Body of pancreas (tissue), 4 donors: ENCODE data around the gene SCUBE1.

Source experiments
- POLR2A ChIP-seq, 3 donors: fragments of 450-650 bp; IDR thresholded peaks; one replicate each; pipeline ENCODE4 v1.6.1; 2016; ENCODE audit warnings: antibody characterized with exemption in 3 of 3, mild to moderate bottlenecking in 2 of 3
- TF ChIP-seq, protein P1 (sequence below), 7 experiments: fragments of 450-650 bp in 4 of 7; fragments of 200-600 bp in 3 of 7; sonication (generic) in 3 of 7; IDR thresholded peaks; one replicate each; pipeline ENCODE4 v1.5.1; 2016 to 2019; ENCODE audit warnings: antibody characterized with exemption in 7 of 7

DNA sequence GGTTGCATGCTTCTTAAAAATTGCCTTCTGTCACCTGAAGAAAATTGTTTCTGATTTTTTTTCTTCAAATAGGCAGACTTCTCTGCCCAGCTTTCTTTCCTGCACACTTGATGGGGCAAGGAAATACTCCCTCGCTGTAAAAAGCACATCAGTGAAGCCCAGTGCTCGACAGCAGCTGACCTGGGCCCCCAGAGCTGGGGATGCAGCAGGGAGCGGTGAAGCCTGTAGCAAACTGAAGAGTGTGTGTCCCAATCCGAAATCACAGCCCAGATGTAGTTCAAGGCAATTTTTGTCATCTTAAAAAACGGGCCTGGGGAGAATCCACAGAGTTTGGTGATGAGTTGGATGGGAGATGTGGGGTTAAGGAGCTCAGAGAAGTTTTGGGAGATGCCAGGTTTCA lies 41.7 kb upstream of the SCUBE1 start:
- TF ChIP-seq, protein P1, sequence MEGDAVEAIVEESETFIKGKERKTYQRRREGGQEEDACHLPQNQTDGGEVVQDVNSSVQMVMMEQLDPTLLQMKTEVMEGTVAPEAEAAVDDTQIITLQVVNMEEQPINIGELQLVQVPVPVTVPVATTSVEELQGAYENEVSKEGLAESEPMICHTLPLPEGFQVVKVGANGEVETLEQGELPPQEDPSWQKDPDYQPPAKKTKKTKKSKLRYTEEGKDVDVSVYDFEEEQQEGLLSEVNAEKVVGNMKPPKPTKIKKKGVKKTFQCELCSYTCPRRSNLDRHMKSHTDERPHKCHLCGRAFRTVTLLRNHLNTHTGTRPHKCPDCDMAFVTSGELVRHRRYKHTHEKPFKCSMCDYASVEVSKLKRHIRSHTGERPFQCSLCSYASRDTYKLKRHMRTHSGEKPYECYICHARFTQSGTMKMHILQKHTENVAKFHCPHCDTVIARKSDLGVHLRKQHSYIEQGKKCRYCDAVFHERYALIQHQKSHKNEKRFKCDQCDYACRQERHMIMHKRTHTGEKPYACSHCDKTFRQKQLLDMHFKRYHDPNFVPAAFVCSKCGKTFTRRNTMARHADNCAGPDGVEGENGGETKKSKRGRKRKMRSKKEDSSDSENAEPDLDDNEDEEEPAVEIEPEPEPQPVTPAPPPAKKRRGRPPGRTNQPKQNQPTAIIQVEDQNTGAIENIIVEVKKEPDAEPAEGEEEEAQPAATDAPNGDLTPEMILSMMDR (IDR thresholded peaks at IDR 0.05): no peak
- no peak for TF ChIP-seq POLR2A (IDR thresholded peaks at IDR 0.05)
